ENCODE data around the gene PXMP2. TPM values are rescaled to one million over a fixed set of nuclear protein-coding genes. Genes with fewer than 3 reads are reported as not detected.
A peak's percentile ranks its signal among the peaks of the same experiment; 100 is the strongest.

The PXMP2 gene
- total RNA-seq, 1 experiment from 2014 or later, result 52.6 TPM

DNA sequence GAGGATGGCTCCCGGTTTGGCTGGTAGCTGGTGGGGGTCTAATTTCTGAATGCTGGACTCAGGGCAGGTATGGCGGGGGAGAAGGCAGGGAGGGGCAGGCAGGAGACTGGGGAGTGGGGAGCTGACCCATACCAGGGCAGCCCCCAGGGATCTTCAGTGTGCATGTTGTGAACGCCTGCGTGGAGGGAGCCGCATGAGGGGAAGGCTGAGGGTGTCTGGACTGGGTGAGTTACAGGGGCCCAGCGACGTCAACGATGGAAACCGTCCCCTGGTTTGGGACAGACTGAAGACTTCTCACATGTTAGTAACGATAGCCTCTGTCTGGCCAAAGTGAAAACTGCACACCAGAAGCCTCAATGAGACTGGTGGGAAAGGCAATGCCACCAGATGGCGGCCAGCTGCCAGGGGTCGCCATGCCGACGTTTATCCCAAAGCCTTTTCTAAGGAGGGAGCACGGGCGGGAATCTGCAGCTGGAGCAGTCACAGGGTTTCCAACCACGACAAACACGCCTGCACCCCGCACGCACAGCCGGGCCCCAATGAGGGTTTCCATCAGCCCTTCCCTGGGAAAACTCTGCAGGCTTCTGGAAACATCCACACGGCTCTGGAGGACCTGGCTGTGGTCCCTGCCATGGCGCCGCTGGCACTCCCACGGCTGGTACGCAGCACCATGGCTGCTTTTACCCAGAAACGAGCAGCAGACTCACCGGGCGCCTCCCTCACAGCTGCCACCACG is 37.3 kb downstream of the PXMP2 start:
- TF ChIP-seq EZH2 (IDR thresholded peaks at IDR 0.05; ENCODE audit: borderline replicate concordance, low read depth, low read length, poor library complexity, severe bottlenecking), result no peak
- TF ChIP-seq, protein P1, sequence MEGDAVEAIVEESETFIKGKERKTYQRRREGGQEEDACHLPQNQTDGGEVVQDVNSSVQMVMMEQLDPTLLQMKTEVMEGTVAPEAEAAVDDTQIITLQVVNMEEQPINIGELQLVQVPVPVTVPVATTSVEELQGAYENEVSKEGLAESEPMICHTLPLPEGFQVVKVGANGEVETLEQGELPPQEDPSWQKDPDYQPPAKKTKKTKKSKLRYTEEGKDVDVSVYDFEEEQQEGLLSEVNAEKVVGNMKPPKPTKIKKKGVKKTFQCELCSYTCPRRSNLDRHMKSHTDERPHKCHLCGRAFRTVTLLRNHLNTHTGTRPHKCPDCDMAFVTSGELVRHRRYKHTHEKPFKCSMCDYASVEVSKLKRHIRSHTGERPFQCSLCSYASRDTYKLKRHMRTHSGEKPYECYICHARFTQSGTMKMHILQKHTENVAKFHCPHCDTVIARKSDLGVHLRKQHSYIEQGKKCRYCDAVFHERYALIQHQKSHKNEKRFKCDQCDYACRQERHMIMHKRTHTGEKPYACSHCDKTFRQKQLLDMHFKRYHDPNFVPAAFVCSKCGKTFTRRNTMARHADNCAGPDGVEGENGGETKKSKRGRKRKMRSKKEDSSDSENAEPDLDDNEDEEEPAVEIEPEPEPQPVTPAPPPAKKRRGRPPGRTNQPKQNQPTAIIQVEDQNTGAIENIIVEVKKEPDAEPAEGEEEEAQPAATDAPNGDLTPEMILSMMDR (conservative IDR thresholded peaks at IDR 0.05; ENCODE audit: low read depth, low read length), result no peak
- no TSS peak for BruUV-seq (replicated peaks)
- H3K27ac ChIP-seq (ENCODE audit: low read depth, low read length, poor library complexity, severe bottlenecking), result peak overlapping the region; percentile 22
- CTCF ChIA-PET, result no interaction called here
- peaks cover 82% of the 10 kb centered on the region for H3K36me3 ChIP-seq (ENCODE audit: insufficient read depth, low read length, poor library complexity, severe bottlenecking)
- POLR2A ChIA-PET (ENCODE audit: low non-redundant PET), result no interaction called here
- H3K9me3 ChIP-seq (ENCODE audit: low read depth, low read length, poor library complexity, severe bottlenecking), result no peaks in the 10 kb centered on the region
- no peaks in the 10 kb centered on the region for H3K27me3 ChIP-seq (replicated peaks; ENCODE audit: insufficient read depth, low read depth, low read length, poor library complexity)
- no peak for DNase-seq (ENCODE audit: low spot score)
- intact Hi-C loops (cut with micrococcal nuclease; ENCODE audit: unreplicated experiment), result no loop called here
- H3K4me3 ChIP-seq (ENCODE audit: low read depth, low read length, poor library complexity, severe bottlenecking), result no peak overlapping the region
- no peaks in the 10 kb centered on the region for H3K4me1 ChIP-seq (ENCODE audit: insufficient read depth, low read length, poor library complexity, severe bottlenecking)

DNA sequence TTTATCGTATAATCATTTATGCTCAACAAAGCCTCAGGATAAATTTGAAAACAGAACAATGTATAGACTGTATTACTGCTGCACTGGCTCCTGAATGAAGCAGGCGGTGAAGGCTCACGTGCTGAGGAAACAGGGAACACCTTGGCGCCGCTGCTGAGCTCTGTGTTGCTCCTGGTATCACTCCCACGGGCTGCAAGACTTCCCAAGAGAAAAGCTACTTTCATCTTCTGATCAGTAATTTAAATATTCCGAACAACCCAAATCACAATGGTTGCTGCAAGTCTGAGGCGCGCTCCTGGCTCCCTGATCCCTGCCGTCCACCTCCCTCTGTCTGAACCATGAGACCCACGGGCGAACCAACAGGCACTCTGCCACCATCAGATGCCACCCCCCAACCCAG is 39.0 kb downstream of the PXMP2 start:
- intact Hi-C loops (cut with micrococcal nuclease; ENCODE audit: unreplicated experiment), result no loop called here
- Histone ChIP-seq H3K9me3 (ENCODE audit: low read depth, low read length, poor library complexity, severe bottlenecking) (no peaks in the 10 kb centered on the region), H3K27me3 (replicated peaks; ENCODE audit: insufficient read depth, low read depth, low read length, poor library complexity) (no peaks in the 10 kb centered on the region), H3K4me3 (ENCODE audit: low read depth, low read length, poor library complexity, severe bottlenecking) (no peak overlapping the region), H3K36me3 (ENCODE audit: insufficient read depth, low read length, poor library complexity, severe bottlenecking) (peaks cover 81% of the 10 kb centered on the region), H3K4me1 (ENCODE audit: insufficient read depth, low read length, poor library complexity, severe bottlenecking) (peaks cover 7% of the 10 kb centered on the region), H3K27ac (ENCODE audit: low read depth, low read length, poor library complexity, severe bottlenecking) (no peak overlapping the region)
- no TSS peak for BruUV-seq (replicated peaks)
- ChIA-PET CTCF (no interaction called here), POLR2A (ENCODE audit: low non-redundant PET) (no interaction called here)
- no peak for DNase-seq (ENCODE audit: low spot score)
- no peak for TF ChIP-seq EZH2 (IDR thresholded peaks at IDR 0.05; ENCODE audit: borderline replicate concordance, low read depth, low read length, poor library complexity, severe bottlenecking)
- TF ChIP-seq, protein P1 (conservative IDR thresholded peaks at IDR 0.05; ENCODE audit: low read depth, low read length), result no peak

DNA sequence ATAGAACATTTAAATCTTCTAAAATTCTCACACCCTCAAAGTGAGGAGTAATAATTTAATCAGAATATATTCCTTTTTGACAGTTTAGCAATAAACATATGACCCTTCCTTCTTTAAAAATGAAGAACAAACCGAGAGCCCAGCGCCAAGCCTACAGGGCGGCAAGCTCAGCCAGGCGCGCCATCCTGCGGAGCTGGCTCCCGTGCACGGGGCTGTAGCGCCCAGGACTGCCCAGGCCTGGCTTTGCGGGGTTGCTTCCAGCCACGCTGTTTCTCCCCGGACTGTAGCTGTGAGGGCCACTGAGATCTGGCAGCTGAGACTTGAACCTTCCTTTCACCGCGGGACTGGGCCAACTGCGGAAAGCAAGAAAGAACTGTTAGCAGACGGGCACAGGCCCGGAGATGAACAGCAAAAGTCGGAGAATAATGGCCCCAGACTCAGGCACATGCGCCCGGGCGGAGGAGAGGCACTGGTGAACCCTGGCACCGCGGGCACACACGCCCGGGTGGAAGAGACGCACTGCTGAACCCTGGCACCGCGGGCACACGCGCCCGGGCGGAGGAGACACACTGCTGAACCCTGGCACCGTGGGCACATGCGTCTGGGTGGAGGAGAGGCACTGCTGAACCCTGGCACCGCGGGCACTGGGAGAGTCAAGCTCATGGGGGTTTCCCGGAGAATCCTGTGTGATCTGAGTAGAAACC is 39.9 kb downstream of the PXMP2 start:
- intact Hi-C loops (cut with micrococcal nuclease; ENCODE audit: unreplicated experiment), result no loop called here

More for the DNA sequence above, 39.9 kb downstream of the PXMP2 start:
- H3K27me3 ChIP-seq (replicated peaks; ENCODE audit: insufficient read depth, low read depth, low read length, poor library complexity), result no peaks in the 10 kb centered on the region
- no peaks in the 10 kb centered on the region for H3K9me3 ChIP-seq (ENCODE audit: low read depth, low read length, poor library complexity, severe bottlenecking)
- no TSS peak for BruUV-seq (replicated peaks)
- no peak for TF ChIP-seq EZH2 (IDR thresholded peaks at IDR 0.05; ENCODE audit: borderline replicate concordance, low read depth, low read length, poor library complexity, severe bottlenecking)
- TF ChIP-seq, protein P1 (conservative IDR thresholded peaks at IDR 0.05; ENCODE audit: low read depth, low read length), result no peak
- DNase-seq (ENCODE audit: low spot score), result no peak
- ChIA-PET CTCF (no interaction called here), POLR2A (ENCODE audit: low non-redundant PET) (no interaction called here)
- no peak overlapping the region for H3K27ac ChIP-seq (ENCODE audit: low read depth, low read length, poor library complexity, severe bottlenecking)
- H3K4me3 ChIP-seq (ENCODE audit: low read depth, low read length, poor library complexity, severe bottlenecking), result no peak overlapping the region
- peaks cover 7% of the 10 kb centered on the region for H3K4me1 ChIP-seq (ENCODE audit: insufficient read depth, low read length, poor library complexity, severe bottlenecking)
- H3K36me3 ChIP-seq (ENCODE audit: insufficient read depth, low read length, poor library complexity, severe bottlenecking), result peaks cover 81% of the 10 kb centered on the region
